MCF 10A (cell line): ENCODE data around the gene CRAMP1. TPM values are rescaled to one million over a fixed set of nuclear protein-coding genes. Genes with fewer than 3 reads are reported as not detected.

ENCODE experiments used
- BruUV-seq: library from RNA; stranded (reverse); fragments of 400-500 nt; replicated peaks from 2 replicates; lab custom pipeline; 2021; lab: Mats Ljungman, UMichigan
- CTCF ChIA-PET: fragments of 300-600 bp; sonication (Branson Sonifier 250); formaldehyde crosslinking; extraction: SDS; loops from one replicate; lab custom pipeline; 2021; ENCODE audit warnings: antibody characterized with exemption, inconsistent platforms; lab: Yijun Ruan, JAX
- POLR2A ChIA-PET: fragments of 300-600, 350-650 bp; sonication (Branson Sonifier 250); formaldehyde crosslinking; extraction: SDS; loops from one replicate; lab custom pipeline; 2020; ENCODE audit warnings: antibody characterized with exemption, inconsistent platforms; lab: Yijun Ruan, JAX
- DNase-seq: peaks from one replicate; pipeline ENCODE4 v3.0.0-alpha.2; 2018; ENCODE audit not compliant: unreplicated experiment
- H3K27ac Mint-ChIP-seq: one replicate; pipeline ENCODE4 v1.8.0; 2022; ENCODE audit warnings: mild to moderate bottlenecking, low read depth, mixed read lengths; ENCODE audit not compliant: unreplicated experiment
- H3K27me3 Mint-ChIP-seq: one replicate; pipeline ENCODE4 v1.8.0; 2022; ENCODE audit warnings: mixed read lengths; ENCODE audit not compliant: insufficient read depth, unreplicated experiment
- H3K36me3 Mint-ChIP-seq: one replicate; pipeline ENCODE4 v1.8.0; 2022; ENCODE audit warnings: mild to moderate bottlenecking, moderate library complexity, mixed read lengths; ENCODE audit not compliant: insufficient read depth, unreplicated experiment
- H3K4me1 Mint-ChIP-seq: one replicate; pipeline ENCODE4 v1.8.0; 2022; ENCODE audit warnings: mixed read lengths; ENCODE audit not compliant: insufficient read depth, unreplicated experiment
- H3K4me3 Mint-ChIP-seq: one replicate; pipeline ENCODE4 v1.8.0; 2022; ENCODE audit warnings: mild to moderate bottlenecking, moderate library complexity, mixed read lengths; ENCODE audit not compliant: unreplicated experiment
- H3K9me3 Mint-ChIP-seq: one replicate; pipeline ENCODE4 v1.8.0; 2022; ENCODE audit warnings: mixed read lengths; ENCODE audit not compliant: unreplicated experiment
- CTCF ChIP-seq: fragments of 200-600 bp; IDR thresholded peaks from one replicate; pipeline ENCODE4 v1.8.0; 2022; ENCODE audit warnings: antibody characterized with exemption, mild to moderate bottlenecking; ENCODE audit not compliant: unreplicated experiment
- intact Hi-C: fragments of 100-400 bp; cut with micrococcal nuclease; formaldehyde crosslinking; loops from 2 replicates; pipeline ENCODE4 v1.14.1; 2022
- total RNA-seq: library from RNA; stranded (reverse); gene quantifications from 2 replicates; pipeline ENCODE4 v1.2.3, GENCODE V29; 2022

The CRAMP1 gene
- total RNA-seq, 1 experiment from 2014 or later: 26.3 TPM

DNA sequence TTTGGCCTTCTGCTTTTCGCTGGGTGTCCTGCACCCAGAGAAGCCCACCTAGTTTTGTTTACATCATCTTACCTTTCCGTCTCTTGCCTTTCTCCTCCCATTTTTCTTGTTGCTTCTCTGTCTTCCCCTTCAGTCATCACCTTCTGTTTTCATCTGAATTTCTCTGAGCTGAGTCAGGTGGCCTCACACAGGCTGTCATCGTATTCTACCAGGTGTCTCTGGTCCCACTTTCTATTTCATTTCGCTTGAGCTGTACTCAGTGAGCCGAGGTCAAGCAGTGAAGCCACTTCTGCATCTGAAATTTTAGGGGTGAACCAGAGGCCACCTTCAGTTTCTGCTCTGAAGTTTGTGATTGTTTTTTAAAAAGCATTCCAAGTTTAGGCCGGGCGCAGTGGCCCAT, 9.7 kb downstream of the CRAMP1 start:
- Mint-ChIP-seq H3K9me3 (no peaks in the 10 kb centered on the region), H3K36me3 (peaks cover 58% of the 10 kb centered on the region), H3K27ac (no peak overlapping the region), H3K27me3 (no peaks in the 10 kb centered on the region), H3K4me3 (no peak overlapping the region), H3K4me1 (no peaks in the 10 kb centered on the region)
- POLR2A ChIA-PET: interaction anchor here (0.9 kb wide), 1 partner anchor 11 kb away, joined by 3 read pairs; no protein-coding TSS in a partner anchor
- no peak for TF ChIP-seq CTCF
- CTCF ChIA-PET: no interaction called here
- BruUV-seq: no TSS peak
- intact Hi-C loops: no loop called here
- no peak for DNase-seq

DNA sequence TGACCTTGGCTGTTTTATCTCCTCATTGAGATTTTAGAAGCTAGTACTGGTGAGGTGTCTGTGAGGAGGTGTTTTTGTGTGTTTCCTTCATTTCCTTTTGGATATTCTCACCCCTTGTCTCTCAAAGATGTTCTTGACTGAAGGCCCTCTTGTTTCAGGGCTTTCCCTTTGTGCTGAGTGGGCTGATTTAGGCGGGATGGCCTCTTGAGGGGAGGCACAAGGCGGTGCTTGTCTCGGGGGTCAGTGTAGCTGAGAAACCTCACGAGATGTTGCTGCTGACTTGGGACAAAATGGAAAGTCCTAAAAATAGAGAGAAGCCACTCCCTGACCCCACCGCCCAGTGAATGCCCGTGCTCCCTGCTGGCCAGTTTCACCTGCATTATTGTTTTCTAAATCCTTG, 14.2 kb downstream of the CRAMP1 start:
- H3K27ac Mint-ChIP-seq: no peak overlapping the region
- no peaks in the 10 kb centered on the region for H3K27me3 Mint-ChIP-seq
- POLR2A ChIA-PET: interaction anchor here (1.1 kb wide), 1 partner anchor 11 kb away, joined by 5 read pairs; no protein-coding TSS in a partner anchor
- no peaks in the 10 kb centered on the region for H3K9me3 Mint-ChIP-seq
- no peak for TF ChIP-seq CTCF
- no peak for DNase-seq
- intact Hi-C loops: no loop called here
- CTCF ChIA-PET: no interaction called here
- no peak overlapping the region for H3K4me3 Mint-ChIP-seq
- H3K36me3 Mint-ChIP-seq: peaks cover 71% of the 10 kb centered on the region
- no peaks in the 10 kb centered on the region for H3K4me1 Mint-ChIP-seq
- no TSS peak for BruUV-seq

GRCh38 chr16:1626776-1627175, 14.6 kb downstream of the CRAMP1 start:
- no peak overlapping the region for H3K4me3 Mint-ChIP-seq
- no peaks in the 10 kb centered on the region for H3K9me3 Mint-ChIP-seq
- no peak for DNase-seq
- no peaks in the 10 kb centered on the region for H3K27me3 Mint-ChIP-seq
- CTCF ChIA-PET: no interaction called here
- H3K36me3 Mint-ChIP-seq: peaks cover 71% of the 10 kb centered on the region
- no peak for TF ChIP-seq CTCF
- H3K27ac Mint-ChIP-seq: no peak overlapping the region
- BruUV-seq: no TSS peak
- intact Hi-C loops: no loop called here
- no peaks in the 10 kb centered on the region for H3K4me1 Mint-ChIP-seq
- POLR2A ChIA-PET: interaction anchor here (1.1 kb wide), 1 partner anchor 12 kb away, joined by 5 read pairs; no protein-coding TSS in a partner anchor

GRCh38 chr16:1630450-1631213, 18.5 kb downstream of the CRAMP1 start:
- intact Hi-C loops: no loop called here
- Mint-ChIP-seq H3K4me3 (no peak overlapping the region), H3K27ac (no peak overlapping the region), H3K36me3 (peaks cover 71% of the 10 kb centered on the region), H3K27me3 (no peaks in the 10 kb centered on the region), H3K9me3 (no peaks in the 10 kb centered on the region), H3K4me1 (no peaks in the 10 kb centered on the region)
- TF ChIP-seq CTCF: no peak
- DNase-seq: no peak
- POLR2A ChIA-PET: no interaction called here
- no TSS peak for BruUV-seq
- CTCF ChIA-PET: no interaction called here
